LHCN-M2 (cell line): ENCODE measurements around the gene UBR1. TPM values are rescaled to one million over a fixed set of nuclear protein-coding genes. Genes with fewer than 3 reads are reported as not detected.

Experiments used
- DNase-seq: peaks from one replicate; pipeline ENCODE4 v3.0.0-alpha.2; 2012; ENCODE audit warnings: low read depth
- total RNA-seq: library from RNA; depleted of rRNA; stranded (reverse); fragments of >200 nt; gene quantifications from 2 replicates; pipeline ENCODE4 v1.2.3, GENCODE V29; 2014; rRNA removed

Gene UBR1
- total RNA-seq, 1 experiment from 2014 or later = 24.7 TPM

DNA sequence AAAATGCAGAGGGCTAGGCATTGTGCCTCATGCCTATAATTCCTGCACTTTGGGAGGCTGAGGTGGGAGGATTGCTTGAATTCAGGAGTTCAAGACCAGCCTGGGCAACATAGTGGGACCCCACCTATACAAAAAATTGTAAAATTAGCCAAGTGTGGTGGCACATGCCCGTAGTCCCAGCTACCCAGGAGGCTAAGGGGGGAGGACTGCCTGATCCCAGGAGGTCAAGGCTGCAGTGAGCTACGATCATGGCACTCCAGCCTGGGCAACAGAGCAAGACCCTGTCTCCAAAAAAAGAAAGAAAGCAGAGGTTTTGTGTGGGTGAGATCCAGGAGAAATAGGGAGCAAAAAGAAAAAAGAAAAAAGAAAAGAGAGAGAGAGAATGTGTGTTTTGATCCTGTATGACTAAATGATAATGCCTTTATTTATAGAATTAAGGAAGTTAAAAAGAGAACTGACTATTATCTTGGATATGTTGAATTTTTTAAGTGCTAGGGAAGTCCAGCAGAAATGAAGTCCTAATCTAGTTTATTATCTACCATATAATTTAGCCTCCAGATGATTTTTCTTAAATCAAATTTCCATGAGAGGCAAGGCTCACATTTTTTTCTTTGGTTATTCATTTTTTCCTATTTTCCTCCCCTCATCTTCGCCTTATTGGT lies 190.1 kb downstream of the UBR1 start:
- DNase-seq = no peak

DNA sequence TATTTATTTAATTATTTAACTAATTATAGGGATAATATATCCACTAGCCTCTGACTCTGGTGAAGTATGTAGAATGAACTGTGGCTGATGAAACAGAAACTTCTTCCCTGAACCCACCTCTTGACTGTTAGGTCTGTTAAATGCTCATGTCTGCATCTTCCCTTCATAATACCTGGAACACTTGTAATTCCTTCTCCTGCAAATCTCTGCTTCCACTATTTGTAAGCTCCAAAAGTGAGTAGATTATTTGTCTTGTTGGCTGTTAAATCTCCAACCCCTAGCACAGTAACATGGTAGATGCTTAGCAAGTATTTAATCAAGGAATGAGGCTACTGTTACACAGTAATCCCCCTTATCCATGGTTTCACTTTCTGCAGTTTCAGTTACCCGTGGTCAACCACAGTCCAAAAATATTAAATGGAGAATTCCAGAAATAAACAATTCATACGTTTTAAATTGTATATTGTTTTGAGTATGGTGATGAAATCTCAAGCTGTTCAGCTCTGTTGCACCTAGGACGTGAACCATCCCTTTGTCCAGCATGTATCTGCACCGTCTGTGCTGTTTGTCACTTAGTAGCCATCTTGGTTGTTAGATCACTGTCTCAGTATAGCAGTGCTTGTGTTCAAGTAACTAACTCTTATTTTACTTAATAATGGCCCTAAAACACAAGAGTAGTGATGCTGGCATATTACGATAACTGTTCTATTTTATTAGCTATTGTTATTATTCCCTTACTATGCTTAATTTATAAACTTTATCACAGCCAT lies 190.9 kb downstream of the UBR1 start:
- DNase-seq = no peak

DNA sequence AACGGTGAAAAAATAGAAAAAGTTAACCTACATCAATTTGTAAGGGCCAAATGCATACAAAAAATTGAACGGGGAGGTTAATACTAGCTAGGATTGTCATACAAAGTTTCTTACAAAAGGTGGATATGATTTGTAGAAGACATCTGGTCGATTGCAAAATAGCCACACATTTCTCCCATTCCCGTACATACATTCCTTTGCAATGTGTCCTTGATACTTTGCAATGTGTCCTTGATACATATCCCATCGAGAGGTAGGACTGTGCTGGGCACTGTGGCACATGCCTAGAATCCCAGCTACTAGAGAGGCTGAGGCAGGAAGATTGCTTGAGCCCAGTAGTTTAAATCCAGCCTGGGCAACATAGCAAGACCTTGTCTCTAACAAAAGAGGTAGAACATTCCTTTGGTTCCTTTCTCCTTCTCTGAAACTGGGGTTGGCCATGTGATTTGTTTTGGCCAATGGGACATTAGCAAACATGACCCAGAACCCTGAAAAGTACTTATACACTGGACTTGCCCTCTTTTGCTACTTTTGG lies 194.7 kb downstream of the UBR1 start:
- peak; percentile 58 for DNase-seq

DNA sequence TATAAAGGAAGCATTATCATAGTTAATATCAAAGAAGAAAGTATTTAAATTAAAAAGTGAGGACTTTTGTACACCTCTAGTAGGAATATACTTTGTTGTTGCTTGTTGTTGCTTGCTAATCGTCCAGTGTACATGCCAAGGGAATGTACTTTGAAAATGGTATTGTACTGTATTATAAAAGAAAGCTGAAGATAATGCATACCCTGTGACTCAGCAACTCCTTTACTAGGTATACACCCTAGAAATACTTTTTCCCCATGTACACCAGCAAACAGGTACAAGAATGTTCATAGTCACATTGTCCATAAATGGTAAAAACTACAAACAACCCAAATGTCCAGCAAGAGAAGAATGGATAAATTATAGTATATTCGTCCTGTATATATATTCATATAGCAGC lies 197.3 kb downstream of the UBR1 start:
- no peak for DNase-seq

DNA sequence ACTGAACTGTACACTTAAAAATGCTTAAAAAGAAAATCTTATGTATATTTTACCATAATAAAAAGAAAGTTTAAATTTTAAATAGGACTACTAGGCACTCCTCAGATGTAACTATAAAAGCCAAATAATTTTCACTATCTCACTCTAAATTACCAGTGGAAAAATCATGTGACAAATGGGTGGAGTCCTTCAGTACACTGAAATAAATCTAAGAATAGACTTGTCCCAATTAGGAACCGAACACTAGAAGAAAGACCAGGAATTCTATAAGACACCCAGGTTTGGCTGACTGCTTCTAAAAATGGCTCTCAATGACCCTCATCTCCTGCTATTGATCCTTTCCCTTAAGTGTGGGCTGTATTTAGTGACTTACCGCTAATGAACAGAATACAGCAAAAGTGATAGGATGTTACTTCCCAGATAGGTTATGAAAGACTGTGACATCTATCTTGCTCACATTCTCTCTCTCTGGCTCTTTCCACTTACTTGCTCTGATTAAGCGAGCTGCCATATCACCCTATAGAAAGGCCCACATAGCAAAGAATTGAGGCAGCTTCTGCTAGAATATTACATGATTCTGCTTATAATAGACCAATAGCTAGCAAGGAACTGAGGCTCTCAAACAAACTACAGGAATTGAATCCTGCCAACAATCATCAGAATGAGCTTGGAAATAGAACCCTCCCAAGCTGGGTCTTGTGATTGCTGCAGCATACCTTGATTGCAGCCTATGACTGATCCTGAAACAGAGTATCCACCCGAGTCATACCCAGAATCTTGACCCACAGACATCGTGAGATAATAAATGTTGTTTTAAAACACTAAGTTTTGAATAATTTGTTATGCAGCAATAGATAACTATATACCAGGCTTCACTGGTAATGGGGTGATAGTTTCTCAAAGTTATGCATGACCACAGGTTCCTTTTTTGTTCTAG lies 202.2 kb downstream of the UBR1 start:
- no peak for DNase-seq

DNA sequence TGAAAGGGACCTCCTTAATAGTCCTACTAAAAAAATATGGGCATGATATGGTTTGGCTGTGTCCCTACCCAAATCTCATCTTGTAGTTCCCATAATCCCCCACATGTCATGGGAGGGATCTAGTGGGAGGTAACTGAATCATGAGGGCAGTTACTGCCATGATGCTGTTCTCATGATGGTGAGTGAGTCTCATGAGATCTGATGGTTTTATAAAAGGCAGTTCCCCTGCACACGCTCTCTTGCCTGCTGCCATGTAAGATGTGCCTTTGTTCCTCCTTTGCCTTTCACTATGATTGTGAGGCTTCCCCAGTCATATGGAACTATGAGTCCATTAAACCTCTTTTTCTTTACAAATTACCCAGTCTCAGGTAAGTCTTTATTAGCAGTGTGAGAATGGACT lies 211.9 kb downstream of the UBR1 start:
- DNase-seq = peak; percentile 4

Other genes starting within 250 kb of the UBR1 start
- 4.0 and 9.6 TPM in 2 replicates for gene TTBK2, start 185.3 kb downstream of the UBR1 start, total RNA-seq
- 5.2 and 5.7 TPM in 2 replicates for gene TMEM62, start 27.5 kb upstream of the UBR1 start, total RNA-seq
- gene CCNDBP1, start 79.4 kb upstream of the UBR1 start, total RNA-seq = 50.1 and 53.2 TPM in 2 replicates
- gene EPB42, start 115.0 kb upstream of the UBR1 start, total RNA-seq = not detected in 2 replicates
- gene TGM5, start 160.9 kb upstream of the UBR1 start, total RNA-seq = 0.64 TPM in 1 of 2 replicates, not detected in the other
- gene TGM7, start 196.2 kb upstream of the UBR1 start, total RNA-seq = not detected in 2 replicates
- gene LCMT2, start 224.5 kb upstream of the UBR1 start, total RNA-seq = 10.4 and 13.8 TPM in 2 replicates